ENCODE data around the gene RSPO4. TPM values are rescaled to one million over a fixed set of nuclear protein-coding genes. Genes with fewer than 3 reads are reported as not detected.

The RSPO4 gene
- total and polyA plus RNA-seq, 2 of the 13 experiments (the other 11 are each of a cell fraction or from before 2014, with no cell fraction given): not detected

DNA sequence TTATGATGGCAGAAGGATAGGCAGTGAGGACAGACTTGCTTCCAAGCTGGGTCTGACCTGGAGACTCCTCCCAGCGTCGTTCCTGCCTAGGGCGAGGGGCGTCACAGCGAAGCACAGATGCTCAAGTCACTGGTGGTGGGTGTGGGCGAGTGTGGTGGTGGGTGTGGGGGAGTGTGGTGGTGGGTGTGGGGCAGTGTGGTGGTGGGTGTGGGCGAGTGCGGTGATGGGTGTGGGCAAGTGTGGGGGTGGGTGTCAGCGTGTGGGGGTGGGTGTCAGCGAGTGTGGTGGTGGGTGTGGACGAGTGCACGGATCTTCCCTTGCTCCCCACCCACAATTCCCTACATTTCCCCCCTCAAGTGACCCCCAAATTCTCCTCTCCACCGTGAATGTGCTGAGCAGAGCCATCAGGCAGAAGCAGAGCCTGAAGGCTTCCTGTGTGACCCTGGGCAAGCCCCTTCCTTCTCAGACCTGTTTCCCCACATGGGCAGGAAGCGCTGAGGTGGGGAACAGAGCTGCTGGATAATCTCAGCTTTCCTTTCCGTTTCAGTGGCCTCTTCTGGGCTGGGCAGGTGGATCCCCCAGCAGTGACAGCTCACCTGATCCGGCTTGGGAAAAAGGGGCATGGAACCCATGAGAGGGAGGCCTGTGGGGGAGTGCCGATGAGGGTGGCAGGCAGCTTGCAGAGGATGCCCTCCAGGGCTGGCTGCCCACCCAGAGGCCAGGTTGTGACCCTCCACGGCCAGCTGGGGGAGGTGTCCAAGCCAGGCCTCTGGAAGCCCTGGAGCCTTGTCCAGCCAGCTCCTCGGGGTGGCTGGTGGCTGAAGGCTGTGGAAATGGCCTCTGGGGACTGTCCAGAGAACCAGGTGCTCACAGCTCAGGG, 42.9 kb downstream of the RSPO4 start:
- in situ Hi-C loops (cut with HindIII; ENCODE audit: extremely low pct_ligation_motif_present, low pct_unique_long_range_greater_than_20kb) (loop anchor here (5.0 to 10.0 kb wide), 2 partner anchors 142 to 226 kb away; partner anchors contain the start of gene TMEM74B), intact Hi-C loops (cut with micrococcal nuclease; ENCODE audit: unreplicated experiment) (no loop called here)
- CTCF ChIA-PET (ENCODE audit: low intra/inter-chr PET ratio, low total read pairs): interaction anchor here (6.5 kb wide), 1 partner anchor 143 kb away, joined by 185 read pairs; no protein-coding TSS in a partner anchor
- no peaks in the 10 kb centered on the region; the same call in 1 of the 2 replicates for H4K20me1 ChIP-seq (ENCODE audit: insufficient read depth, low read length)
- POLR2A ChIA-PET: interaction anchor here (1.1 kb wide), 1 partner anchor 145 kb away, joined by 4 read pairs; no protein-coding TSS in a partner anchor
- H3K4me1 ChIP-seq (ENCODE audit: insufficient read depth, low read length): no peaks in the 10 kb centered on the region
- H3K4me3 ChIP-seq (replicated peaks in 1 of 3; ENCODE audit: insufficient read depth in 1 of 3, low read depth in 2 of 3, low read length in 3 of 3): no peak overlapping the region
- no peaks in the 10 kb centered on the region for H3K36me3 ChIP-seq (replicated peaks in 1 of 2; ENCODE audit: control insufficient read depth in 1 of 2, insufficient read depth in 2 of 2, low read length in 2 of 2)
- no peaks in the 10 kb centered on the region for H3K9me3 ChIP-seq (ENCODE audit: low read length)
- no peaks in the 10 kb centered on the region for H3K79me2 ChIP-seq (ENCODE audit: insufficient read depth, low read length)
- H3K9ac ChIP-seq (ENCODE audit: insufficient read depth, low read depth, low read length): no peak overlapping the region
- FAIRE-seq (no peak), ATAC-seq (peak; percentile 17; the same call in 2 of the 3 replicates), DNase-seq (ENCODE audit: low spot score) (no peak)
- 11% methylated on average over 18 of the region's 19 CpGs for WGBS (ENCODE audit: low lambda C conversion rate)
- no peak overlapping the region for H2AFZ ChIP-seq (ENCODE audit: low read length)
- no TSS peak for BruUV-seq (replicated peaks)
- H3K27me3 ChIP-seq (ENCODE audit: control insufficient read depth in 1 of 2, insufficient read depth in 2 of 2, low read length in 2 of 2): peaks cover 15 to 59% of the 10 kb centered on the region in 2 experiments
- H3K27ac ChIP-seq (ENCODE audit: extremely low read length, insufficient read depth, low read length): no peak overlapping the region
- no peak overlapping the region for H3K4me2 ChIP-seq (ENCODE audit: low read depth, low read length)
- no peak for TF ChIP-seq RFX5 (IDR thresholded peaks at IDR 0.05; ENCODE audit: low read depth, low read length)
- TF ChIP-seq ZKSCAN1 (IDR thresholded peaks at IDR 0.05; ENCODE audit: low read length): no peak
- TF ChIP-seq HOXA3 (CRISPR knock-in tag; IDR thresholded peaks at IDR 0.05): no peak
- TF ChIP-seq DNMT1 (CRISPR knock-in tag; IDR thresholded peaks at IDR 0.05): no peak
- no peak for TF ChIP-seq NPAS2 (CRISPR knock-in tag; IDR thresholded peaks at IDR 0.05; ENCODE audit: borderline replicate concordance)
- no peak for TF ChIP-seq ZNF24 (IDR thresholded peaks at IDR 0.05)
- no peak for TF ChIP-seq ZFP91 (CRISPR knock-in tag; IDR thresholded peaks at IDR 0.05; ENCODE audit: borderline replicate concordance)
- no peak for TF ChIP-seq ZBTB46 (CRISPR knock-in tag; IDR thresholded peaks at IDR 0.05; ENCODE audit: borderline replicate concordance)
- no peak for TF ChIP-seq ZNF646 (CRISPR knock-in tag; IDR thresholded peaks at IDR 0.05)
- TF ChIP-seq CBX1 (IDR thresholded peaks at IDR 0.05; ENCODE audit: low read depth): no peak
- no peak for TF ChIP-seq HNRNPLL (IDR thresholded peaks at IDR 0.05; ENCODE audit: low read depth, low read length, poor library complexity, severe bottlenecking)
